ENCODE data around the gene POLA2.
A peak's percentile ranks its signal among the peaks of the same experiment; 100 is the strongest.
"Not testable (repeated sequence)": the region's sequence is repeated elsewhere in the genome, so short reads cannot be mapped to it uniquely, and the experiment has no call there.

POLA2 gene

DNA sequence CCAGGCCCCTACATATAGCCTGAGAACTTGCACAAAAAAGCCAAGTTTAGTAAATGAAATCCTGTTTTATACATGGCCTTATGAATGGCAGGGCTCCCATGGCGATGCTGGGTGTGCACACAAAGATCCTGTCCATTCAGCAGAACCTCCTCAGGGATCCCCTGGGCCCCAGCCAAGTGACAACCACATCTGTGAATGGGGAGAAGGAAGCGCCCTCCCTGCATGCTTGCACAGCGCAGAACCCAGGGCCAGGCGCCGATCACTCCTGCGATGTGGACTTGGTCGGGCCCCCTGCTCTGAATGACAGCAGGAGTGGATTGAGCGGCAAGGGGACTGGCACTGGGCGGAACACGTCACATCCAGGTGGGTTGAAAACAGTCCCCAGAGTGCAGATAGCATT is 48.5 kb downstream of the POLA2 start:
- peak; percentile 42 for DNase-seq

DNA sequence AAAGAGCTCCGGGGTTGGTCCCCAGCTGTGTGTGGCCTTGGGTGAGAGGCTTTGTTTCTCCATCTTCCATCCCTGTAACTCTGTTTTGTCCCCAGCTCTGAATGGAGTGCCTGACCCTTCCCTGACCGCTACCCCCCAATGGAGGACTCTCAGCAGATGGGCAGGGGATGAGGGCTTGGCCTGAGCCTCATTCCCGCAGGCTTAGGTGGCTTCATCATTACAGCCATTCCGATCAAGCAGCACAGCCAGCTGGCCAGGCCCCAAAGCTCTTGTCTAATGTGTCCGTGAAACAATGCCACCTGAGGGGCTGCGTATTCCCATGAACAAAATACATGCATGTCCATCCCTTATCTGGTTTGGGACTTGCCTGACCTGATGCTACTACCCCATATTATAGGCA is 49.0 kb downstream of the POLA2 start:
- DNase-seq, result peak; percentile 33

DNA sequence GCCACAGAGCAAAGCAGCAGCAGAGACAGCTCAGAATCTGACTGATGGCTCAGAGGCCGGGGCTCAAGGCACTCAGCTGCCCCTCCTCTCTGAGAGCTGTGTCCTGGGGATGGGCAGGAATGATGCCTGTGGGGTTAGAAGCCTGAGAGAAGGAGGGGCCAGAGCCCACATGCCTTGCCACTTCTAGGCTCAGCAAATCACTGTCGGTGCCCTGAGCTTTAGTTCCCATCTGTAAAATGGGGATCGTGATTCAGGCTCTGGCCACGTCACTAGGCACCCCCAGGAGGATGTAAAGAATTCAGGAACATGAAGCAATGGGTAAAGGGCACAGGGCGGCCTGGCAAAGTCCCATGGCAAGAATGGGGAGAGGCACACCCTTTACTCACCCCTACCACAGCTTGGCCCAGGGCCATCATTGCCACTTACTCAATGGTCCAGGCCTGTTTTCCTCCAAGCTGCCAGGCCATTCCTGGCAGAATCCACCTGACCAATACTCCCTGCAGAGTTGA is 49.5 kb downstream of the POLA2 start:
- DNase-seq, result no peak

DNA sequence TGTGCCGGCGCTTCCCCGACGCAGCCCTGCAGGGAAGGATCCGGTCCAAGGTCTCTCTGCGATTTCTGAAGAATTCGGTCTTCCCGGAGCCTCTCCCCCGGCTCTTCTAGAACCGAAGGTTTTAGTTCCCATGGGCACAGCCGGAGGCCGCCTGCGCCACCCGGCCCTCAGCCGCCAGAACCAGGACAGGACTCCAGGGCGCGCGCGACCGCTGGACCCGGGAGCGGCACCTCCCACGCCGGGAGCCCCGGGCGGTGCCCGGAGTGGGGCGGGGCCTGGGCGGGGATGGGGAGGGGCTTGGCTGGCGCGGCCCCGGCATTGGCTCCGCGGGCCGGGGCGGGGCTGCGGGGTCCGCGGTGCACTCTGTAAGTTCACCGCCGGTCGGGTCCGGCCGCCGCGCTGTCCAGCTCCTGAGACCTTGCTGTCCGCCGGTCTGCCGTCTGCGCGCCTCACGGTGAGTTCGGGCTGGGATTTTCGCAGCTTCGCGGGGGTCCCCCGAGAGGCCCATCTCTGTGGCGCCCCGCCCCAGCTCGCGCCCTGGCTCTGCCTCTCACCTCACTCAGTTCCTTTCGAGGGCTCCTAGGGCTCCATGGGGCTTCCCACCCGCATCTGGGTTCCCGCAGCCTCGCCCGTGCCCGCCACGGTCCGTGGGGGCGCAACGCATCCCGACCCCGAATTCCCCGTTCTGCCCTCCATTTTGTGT is 52.9 kb downstream of the POLA2 start, which contains the start of gene CDC42EP2:
TSS of gene CDC42EP2 (plus strand) at position 366 of the 703 bp plus-strand sequence. CDS start 6,033 bp downstream, outside the sequence.
- peak; percentile 75 for DNase-seq

DNA sequence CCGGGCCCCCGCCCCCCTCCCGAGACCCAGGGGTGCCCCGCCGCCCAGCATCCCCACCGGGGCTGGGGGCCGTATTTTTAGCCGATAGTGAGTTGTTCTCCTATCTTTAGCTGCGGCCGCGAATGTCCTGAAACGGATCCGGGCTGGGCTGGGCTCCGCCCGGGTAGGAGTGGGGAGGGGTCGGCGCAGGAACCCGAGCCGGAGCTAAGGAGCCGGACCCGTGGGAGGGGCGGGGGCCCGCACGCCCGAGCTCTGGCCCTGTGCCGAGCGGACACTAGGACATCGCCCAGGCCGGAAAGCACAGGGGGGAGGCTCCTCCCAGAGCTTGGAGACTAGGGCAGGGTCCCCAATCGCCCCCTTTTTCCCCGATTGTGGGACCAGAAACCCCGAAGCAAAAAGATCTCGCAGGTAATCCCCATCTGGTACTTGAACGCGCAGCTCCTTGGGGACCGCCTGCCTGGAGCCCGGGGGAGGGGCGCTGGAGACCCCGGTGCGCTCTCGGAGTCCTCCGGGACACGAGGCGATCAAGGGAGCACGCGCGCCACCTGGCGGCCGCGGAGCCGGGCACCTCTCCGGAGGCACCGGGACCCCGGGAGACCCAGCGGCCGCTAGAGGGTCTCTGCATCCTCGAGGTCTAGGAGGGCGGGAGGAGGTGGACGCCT is 53.6 kb downstream of the POLA2 start:
- peak; percentile 70 for DNase-seq

DNA sequence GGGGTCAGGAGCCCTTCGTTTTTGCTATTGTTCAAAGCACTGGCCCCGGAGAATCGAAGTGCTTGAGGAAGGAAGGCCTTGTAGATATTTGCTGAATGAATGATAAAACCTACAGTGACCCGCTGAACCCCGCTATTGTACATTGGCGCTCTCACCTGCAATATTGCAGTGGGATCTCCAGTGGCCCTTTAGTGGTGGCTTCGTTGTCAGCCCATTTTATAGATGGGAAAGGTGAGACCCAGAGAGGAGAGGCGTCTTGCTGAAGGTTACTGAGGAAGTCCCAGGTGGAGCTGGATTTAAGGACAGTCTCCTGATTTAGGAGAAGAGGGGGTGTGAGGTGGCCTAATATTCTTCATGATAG is 54.1 kb downstream of the POLA2 start:
- DNase-seq, result no peak

DNA sequence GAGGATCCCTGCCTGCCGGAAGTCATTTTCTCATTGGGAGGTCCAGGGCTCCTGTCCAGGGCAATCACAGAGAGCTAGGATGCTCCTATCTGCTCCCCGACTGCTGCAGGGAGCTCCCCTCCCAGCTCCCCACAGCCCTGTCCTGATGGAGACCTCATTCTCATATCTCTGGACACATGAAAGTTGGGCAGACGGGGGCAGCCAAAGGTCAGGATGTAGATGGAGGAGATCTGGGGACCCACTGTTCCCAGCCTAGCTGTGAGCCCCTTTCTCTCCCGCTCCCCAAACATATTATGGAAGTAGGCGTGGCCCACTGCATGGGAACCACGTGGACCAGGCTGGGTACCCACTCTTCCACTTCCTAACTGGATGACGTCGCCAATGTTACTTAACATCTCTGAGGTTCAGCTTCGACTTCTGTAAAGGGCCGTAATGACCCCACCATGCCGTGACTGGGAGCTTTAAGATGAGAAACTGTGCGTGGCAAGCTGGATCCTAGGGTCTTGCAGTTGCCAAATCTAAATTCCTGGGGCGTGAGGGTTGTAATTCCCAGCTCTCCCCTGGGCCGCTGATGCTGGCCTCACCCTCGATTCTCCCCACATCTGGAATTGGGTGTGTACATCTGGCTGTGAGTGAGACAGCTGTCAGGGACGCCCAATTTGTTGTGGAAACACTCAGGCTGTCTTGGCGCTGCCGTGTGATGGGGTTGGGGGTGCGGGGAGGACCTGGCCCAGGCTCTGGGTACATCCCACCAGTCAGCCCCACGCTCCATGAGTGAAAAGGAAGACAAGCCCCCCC is 54.7 kb downstream of the POLA2 start:
- peak; percentile 90 for DNase-seq

DNA sequence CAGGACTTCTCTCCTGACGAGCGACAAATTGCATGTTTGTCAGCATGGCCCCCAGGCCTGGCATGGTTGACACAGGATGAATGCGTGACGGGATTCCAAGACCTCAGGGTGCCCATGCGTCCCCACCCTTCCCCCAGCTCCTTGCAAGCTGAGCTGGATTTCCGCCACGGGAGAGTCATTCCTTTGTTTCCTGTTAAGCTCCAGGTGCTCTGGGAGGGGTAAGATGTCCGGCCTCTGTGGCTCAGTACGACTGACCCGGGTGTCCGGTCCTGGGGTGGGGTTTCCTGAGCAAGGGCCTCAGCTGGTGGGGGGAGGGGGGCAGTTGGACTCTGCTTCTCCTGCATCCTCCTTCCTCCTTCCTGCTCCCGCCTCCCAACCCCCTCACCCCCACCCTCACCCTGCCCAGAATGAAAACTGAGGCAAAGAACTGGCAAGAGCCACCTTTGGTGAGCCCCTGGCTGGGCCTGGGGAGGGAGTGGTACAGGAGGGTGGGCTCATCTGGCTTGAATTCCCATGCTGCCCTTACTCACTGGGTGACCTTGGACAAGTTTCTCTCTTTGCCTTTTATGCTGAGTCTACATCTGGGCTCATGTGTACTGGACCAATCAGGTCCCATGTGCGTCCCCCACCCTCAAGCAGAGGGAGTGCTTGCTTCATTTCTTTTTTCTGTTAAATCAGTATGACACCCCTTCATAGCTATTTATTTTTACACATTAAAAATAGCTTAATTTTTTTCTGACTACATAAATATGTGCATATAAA is 55.4 kb downstream of the POLA2 start:
- peak; percentile 74 for DNase-seq

DNA sequence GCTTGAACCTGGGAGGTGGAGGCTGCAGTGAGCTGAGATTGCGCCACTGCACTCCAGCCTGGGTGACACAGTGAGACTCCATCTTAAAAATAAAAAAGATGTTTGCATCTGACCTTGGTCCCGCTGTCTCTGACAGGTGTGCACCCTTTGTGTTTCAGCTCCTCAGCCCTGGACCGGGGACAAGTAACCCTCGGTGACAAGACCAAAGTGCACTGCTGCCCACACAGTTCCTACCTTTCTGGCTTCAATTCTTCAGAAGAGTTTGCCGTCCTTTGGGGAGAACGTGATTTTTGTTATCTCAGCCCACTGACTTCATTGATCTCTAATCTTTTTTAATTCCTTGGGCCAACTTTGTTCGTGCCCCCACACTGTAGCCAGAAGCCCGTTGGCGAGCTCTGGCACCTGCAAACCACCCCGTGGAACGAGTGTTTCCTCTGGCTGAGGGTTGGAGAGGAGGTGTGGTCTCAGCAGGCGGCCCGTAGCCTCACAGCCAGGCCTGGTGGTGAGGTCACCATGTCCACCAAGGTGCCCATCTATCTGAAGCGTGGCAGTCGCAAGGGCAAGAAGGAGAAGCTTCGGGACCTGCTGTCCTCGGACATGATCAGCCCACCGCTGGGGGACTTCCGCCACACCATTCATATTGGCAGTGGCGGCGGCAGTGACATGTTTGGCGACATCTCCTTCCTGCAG is 58.8 kb downstream of the POLA2 start:
- DNase-seq, result no peak

DNA sequence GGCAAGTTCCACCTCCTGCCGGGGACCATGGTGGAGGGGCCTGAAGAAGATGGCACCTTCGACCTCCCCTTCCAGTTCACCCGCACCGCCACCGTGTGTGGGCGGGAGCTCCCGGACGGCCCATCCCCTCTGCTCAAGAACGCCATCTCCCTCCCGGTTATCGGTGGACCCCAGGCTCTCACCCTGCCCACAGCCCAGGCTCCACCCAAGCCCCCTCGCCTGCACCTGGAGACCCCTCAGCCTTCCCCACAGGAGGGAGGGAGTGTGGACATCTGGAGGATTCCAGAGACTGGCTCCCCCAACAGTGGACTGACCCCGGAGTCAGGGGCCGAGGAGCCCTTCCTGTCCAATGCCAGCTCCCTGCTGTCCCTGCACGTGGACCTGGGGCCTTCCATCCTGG is 59.3 kb downstream of the POLA2 start:
- DNase-seq, result no peak

DNA sequence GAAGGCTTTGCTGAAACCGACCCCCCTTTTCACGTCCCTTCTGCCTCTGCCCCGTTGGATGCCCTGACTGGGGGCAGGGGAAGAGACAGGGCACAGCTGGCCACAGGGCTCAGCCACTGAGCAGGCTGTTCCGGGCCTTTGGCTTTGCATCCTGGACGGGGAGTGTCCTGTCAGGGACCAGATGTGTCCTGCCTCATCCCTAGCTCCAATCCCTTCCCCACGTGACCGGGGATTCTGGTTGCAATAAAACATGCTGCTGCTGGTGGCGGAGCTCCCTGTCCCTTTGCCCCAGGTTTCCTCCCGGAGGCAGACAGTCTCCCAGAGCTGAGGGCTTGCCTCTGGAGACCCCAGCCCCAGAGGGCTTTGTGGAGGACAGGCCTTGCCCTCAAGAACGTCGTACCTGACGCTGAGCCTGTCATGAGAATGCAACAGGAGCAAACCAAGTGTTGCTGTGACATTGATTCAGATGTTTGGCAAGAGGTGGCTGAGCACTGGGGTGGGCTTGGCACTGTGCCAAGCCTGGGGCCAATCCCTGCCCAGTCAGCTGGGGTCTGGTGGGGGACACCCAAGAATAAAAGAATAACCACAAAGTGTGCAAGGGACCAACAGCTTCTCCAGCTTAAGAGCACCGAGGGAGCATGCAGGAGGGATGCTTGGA is 60.2 kb downstream of the POLA2 start:
- DNase-seq, result no peak

DNA sequence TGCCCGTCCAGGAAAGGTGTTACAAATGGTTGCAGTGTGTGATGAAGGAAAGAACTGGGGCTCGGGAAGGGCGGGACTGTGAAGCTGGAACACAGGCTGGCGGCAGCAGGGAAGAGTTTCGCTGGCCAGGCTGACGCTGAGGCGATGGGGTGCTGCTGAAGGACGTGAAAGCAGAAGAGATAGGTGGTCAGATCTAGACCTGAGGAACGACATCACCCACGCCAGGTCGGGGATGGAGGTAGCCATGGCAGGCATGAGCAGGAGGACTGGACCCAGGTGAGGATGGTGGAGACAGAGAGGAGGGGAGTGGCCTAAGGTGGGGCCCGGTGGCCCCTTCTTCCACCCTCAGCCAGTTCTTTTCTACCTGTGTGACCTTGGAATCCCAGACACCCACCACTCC is 62.1 kb downstream of the POLA2 start:
- no peak for DNase-seq

DNA sequence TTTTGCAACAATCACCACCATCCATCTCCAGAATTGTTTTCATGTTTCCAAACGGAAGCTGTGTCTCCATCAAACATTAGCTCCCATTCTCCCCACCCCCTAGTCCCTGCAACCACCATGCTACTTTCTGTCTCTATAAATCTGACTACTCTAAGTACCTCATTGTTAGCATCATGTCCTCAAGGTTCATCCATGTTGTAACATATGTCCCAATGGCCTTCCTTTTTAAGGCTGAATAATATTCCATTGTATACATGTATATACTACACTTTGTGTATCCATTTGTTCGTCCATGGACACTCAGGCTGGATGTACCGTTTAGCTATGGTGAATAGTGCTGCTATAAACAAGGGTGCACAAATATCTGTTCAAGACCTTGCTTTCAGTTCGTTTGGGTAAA is 63.7 kb downstream of the POLA2 start:
- DNase-seq, result no peak

DNA sequence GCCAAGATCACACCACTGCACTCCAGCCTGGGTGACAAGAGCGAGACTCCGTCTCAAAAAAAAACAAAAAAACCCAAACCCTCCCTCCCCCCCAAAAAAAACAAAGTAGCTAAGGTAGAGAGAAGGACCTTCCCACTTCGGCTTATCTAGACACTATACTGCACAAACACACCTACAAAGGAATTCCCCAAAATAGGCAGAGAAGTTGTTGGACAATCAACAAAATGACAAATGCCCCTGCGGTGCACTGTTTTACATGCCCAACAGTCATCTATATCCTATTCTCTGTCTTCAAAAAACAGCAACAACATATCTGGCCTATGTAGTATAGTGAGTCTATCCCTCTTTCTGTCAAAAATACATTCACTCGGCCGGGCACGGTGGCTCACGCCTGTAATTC is 65.3 kb downstream of the POLA2 start:
- DNase-seq, result no peak

DNA sequence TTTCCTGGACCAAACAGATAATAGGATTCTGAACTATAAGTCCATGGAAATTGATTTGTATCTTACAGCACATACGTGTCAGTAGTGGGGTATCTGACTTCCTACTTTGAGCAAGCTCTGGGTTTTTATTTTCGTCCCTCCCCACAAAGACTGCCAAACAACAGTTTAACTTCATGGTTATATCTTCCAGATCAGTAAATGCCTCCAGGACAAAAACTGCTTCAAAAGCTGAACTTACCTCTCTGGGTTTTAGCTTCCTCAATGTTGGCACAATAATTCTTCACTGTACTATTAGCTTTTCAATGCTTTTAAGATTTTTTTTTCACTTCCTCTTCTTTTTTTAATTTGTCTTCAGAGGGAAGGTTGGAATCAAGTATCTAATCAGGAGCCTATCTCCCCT is 67.7 kb downstream of the POLA2 start:
- no peak for DNase-seq

DNA sequence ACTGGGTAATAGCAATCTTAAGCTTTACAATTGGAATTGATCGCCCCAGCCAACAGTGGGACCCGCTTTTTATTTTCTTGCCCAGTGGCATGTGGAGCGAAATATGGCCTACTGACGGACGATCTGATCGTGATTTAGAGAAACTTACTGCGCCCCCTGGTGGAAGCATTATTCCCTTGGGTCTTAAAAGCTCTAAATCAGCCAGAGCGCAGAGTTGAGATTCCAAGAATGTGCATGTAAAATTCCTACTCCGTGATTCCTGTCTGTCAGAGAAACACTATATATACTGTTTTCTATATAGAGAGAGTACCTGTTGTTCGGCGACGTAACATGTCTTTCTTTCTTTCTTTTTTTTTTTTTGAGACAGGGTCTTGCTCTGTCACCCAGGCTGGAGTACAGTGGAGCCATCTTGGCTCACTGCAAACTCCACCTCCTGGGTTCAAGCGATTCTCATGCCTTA is 68.2 kb downstream of the POLA2 start:
- DNase-seq, result peak; percentile 88

DNA sequence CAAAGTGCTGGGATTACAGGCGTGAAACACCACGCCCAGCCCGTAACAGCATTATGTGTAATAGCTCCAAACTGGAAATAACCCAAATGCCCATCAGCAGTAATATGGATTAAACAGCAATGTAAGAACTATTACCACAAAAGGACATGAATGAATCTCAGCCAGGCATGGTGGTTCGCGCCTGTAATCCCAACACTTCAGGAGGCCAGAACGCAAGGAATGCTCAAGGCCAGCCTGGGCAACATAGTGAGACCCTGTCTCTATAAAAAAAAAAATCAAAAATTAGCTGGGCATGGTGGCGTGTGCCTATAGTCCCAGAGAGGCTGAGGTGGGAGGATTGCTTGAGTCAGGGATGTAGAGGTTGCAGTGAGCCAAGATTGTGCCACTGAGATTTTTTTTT is 68.8 kb downstream of the POLA2 start:
- DNase-seq, result no peak

DNA sequence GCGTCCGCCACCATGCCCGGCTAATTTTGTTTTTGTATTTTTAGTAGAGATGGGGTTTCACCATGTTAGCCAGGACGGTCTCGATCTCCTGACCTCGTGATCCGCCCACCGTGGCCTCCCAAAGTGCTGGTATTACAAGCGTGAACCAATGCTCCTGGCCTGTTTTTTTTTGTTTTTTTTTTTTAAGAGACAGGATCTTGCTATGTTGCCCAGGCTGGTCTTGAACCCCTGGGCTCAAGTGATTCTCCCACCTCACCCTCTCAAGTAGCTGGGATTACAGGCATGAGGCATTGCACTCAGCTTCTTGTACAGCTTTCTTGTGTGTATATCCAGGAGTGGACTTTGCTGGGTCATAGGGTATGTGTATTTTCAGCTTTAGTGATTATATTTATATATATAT is 70.8 kb downstream of the POLA2 start:
- DNase-seq, result not testable (repeated sequence)

DNA sequence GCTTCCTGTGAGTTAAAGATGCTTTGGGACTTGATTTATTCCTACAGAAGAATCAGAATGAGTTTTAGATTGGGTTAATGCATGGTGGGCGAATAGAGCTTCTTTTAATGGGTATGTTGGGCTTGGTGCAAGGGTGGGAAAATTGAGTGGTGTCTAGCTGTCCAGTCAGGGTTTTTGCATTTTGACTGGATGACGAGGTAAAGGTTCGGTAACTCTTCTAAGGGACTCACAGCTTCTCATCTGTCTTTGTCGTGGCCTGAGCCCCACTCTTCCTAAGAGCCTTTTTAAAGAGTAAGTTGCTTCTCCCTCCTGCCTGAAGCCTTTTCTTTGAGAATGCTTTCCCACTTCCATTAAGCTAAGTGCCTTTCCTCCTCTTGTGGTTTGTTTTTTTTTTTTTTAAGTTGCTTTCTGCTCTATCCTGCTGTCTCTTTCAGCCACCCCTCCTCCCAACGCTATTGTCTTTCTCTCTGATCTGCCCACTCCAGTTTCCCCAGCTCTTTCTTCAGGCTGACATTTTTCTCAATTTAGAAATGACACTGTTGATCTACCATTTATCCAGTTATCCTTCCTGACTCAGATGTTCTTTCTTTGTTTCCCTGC is 73.0 kb downstream of the POLA2 start:
- DNase-seq, result no peak

DNA sequence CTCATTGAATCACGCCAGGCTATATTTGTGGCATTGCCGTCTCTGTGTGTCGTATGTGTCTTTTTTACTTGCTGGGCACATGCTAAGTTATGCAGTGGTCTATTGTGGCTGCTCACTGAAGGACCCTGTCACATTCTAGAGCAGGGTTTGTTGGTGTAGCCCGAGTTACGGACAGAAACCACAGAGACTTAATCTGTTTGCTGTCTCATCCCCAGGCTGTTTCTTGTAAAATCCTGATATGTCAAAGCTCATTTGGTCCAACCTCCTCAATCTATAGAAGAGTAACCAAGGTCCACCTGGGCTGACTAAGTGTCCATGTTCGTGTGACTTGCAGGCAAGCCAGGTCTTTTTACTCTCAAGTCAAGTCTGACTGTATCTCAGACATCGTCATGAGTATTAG is 76.9 kb downstream of the POLA2 start:
- DNase-seq, result no peak

DNA sequence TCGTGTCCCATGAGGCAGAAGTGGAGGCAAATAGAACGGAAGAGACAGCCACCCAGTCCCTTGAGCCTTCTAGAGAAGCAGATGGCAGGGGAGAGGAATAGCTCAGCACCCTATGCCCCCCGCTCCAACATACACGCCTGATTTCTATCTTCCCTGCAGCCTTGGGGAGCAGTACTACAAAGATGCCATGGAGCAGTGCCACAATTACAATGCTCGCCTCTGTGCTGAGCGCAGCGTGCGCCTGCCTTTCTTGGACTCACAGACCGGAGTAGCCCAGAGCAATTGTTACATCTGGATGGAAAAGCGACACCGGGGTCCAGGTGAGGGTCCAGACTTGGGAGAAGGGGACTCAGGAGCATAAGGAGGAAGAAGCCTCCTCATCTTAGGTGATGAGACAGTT is 78.5 kb downstream of the POLA2 start:
- DNase-seq, result no peak

All from fibroblast of skin of right biceps (primary cell).